HepG2 (cell line): ENCODE data around the gene TUBA4B. TPM values are rescaled to one million over a fixed set of nuclear protein-coding genes. Genes with fewer than 3 reads are reported as not detected.

Source experiments
- KIAA2018 ChIP-seq: sonication (generic); formaldehyde crosslinking; IDR thresholded peaks from 2 replicates; pipeline ENCODE4 v1.5.0; 2020; ENCODE audit warnings: mild to moderate bottlenecking, missing genetic modification reagents, borderline replicate concordance
- NRL ChIP-seq: sonication (generic); formaldehyde crosslinking; IDR thresholded peaks from 2 replicates; pipeline ENCODE4 v1.5.0; 2020; ENCODE audit warnings: missing genetic modification reagents, mild to moderate bottlenecking, moderate library complexity, borderline replicate concordance
- TCF12 ChIP-seq, 2 experiments: fragments of 450-650 bp in 1 of 2; sonication (generic) in 1 of 2; formaldehyde crosslinking in 1 of 2; IDR thresholded peaks; 2 replicates each; pipeline versions ENCODE4 v1.6.1 to v1.8.0; 2017 to 2022; ENCODE audit warnings: antibody characterized with exemption in 1 of 2, mild to moderate bottlenecking in 1 of 2, missing genetic modification reagents in 1 of 2, moderate library complexity in 1 of 2
- ZIK1 ChIP-seq: sonication (generic); formaldehyde crosslinking; IDR thresholded peaks from 2 replicates; pipeline ENCODE4 v1.5.0; 2020; ENCODE audit warnings: mild to moderate bottlenecking, low read depth, missing genetic modification reagents, borderline replicate concordance
- ZNF281 ChIP-seq: sonication (generic); formaldehyde crosslinking; IDR thresholded peaks from 2 replicates; pipeline ENCODE4 v1.4.0; 2020; ENCODE audit warnings: missing genetic modification reagents, borderline replicate concordance
- ZNF33B ChIP-seq: sonication (generic); formaldehyde crosslinking; IDR thresholded peaks from 2 replicates; pipeline ENCODE4 v1.5.1; 2020; ENCODE audit warnings: mild to moderate bottlenecking, missing genetic modification reagents
- polyA plus RNA-seq, 8 experiments: library from polyadenylated mRNA; depleted of rRNA in 3 of 8; stranded (reverse) in 7 of 8; unstranded in 1 of 8; fragments of >200 nt; fragmentation: Illumina TruSeq in 4 of 8; extraction: Trizol in 4 of 8; gene quantifications; 2 replicates each; pipeline versions ENCODE4 v1.2.1 to v1.2.3, GENCODE V29; 2011 to 2016; ENCODE audit warnings: low read depth in 4 of 8, missing spikeins in 1 of 8, mixed read lengths in 1 of 8; ENCODE audit not compliant: insufficient read depth in 1 of 8
- total RNA-seq, 5 experiments: library from RNA; depleted of rRNA; stranded (reverse); fragments of >200 nt; fragmentation: Illumina TruSeq; extraction: Trizol; gene quantifications; 2 replicates each; pipeline ENCODE4 v1.2.3, GENCODE V29; 2016; ENCODE audit warnings: low read depth in 1 of 5
- TF ChIP-seq, protein P1 (sequence below): sonication (generic); formaldehyde crosslinking; IDR thresholded peaks from 2 replicates; pipeline ENCODE4 v1.4.0; 2020; ENCODE audit warnings: missing genetic modification reagents
- TF ChIP-seq, protein P2 (sequence below): IDR thresholded peaks from 2 replicates; pipeline ENCODE4 v1.6.1; 2012; ENCODE audit warnings: low read depth, low read length, improper control_type of control experiment
- TF ChIP-seq, protein P3 (sequence below): sonication (generic); formaldehyde crosslinking; IDR thresholded peaks from 2 replicates; pipeline ENCODE4 v1.5.0; 2020; ENCODE audit warnings: mild to moderate bottlenecking, missing genetic modification reagents

TUBA4B gene
- total and polyA plus RNA-seq, 2 of the 13 experiments (the other 11 are each of a cell fraction or from before 2014, with no cell fraction given): 0.18 to 0.22 TPM

- TF ChIP-seq KIAA2018 (CRISPR knock-in tag) (0 out of 2 replicates have a peak, but pooled peaks have one; percentile 17), ZIK1 (no peak), ZNF33B (CRISPR knock-in tag) (0 out of 2 replicates have a peak, but pooled peaks have one; percentile 16), NRL (CRISPR knock-in tag) (0 out of 2 replicates have a peak, but pooled peaks have one; percentile 6), TCF12 (IDR thresholded peaks at IDR 0.05) (no peak), TCF12 (CRISPR knock-in tag; IDR thresholded peaks at IDR 0.05) (no peak), ZNF281 (0 out of 2 replicates have a peak, but pooled peaks have one; percentile 22)
- TF ChIP-seq, protein P1, sequence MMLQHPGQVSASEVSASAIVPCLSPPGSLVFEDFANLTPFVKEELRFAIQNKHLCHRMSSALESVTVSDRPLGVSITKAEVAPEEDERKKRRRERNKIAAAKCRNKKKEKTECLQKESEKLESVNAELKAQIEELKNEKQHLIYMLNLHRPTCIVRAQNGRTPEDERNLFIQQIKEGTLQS (CRISPR knock-in tag): peak; percentile 49; the same call in 1 of the 2 replicates
- TF ChIP-seq, protein P2, sequence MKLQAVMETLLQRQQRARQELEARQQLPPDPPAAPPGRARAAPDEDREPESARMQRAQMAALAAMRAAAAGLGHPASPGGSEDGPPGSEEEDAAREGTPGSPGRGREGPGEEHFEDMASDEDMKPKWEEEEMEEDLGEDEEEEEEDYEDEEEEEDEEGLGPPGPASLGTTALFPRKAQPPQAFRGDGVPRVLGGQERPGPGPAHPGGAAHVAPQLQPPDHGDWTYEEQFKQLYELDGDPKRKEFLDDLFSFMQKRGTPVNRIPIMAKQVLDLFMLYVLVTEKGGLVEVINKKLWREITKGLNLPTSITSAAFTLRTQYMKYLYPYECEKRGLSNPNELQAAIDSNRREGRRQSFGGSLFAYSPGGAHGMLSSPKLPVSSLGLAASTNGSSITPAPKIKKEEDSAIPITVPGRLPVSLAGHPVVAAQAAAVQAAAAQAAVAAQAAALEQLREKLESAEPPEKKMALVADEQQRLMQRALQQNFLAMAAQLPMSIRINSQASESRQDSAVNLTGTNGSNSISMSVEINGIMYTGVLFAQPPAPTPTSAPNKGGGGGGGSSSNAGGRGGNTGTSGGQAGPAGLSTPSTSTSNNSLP: no peak
- TF ChIP-seq, protein P3, sequence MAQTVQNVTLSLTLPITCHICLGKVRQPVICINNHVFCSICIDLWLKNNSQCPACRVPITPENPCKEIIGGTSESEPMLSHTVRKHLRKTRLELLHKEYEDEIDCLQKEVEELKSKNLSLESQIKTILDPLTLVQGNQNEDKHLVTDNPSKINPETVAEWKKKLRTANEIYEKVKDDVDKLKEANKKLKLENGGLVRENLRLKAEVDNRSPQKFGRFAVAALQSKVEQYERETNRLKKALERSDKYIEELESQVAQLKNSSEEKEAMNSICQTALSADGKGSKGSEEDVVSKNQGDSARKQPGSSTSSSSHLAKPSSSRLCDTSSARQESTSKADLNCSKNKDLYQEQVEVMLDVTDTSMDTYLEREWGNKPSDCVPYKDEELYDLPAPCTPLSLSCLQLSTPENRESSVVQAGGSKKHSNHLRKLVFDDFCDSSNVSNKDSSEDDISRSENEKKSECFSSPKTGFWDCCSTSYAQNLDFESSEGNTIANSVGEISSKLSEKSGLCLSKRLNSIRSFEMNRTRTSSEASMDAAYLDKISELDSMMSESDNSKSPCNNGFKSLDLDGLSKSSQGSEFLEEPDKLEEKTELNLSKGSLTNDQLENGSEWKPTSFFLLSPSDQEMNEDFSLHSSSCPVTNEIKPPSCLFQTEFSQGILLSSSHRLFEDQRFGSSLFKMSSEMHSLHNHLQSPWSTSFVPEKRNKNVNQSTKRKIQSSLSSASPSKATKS (CRISPR knock-in tag): no peak
Observed at GRCh38 chr2:219230059-219230540, 22.9 kb upstream of the TUBA4B start (continued).
